GM18858 (cell line): ENCODE data around the gene ESR2.
"Not testable (repeated sequence)": the region's sequence is repeated elsewhere in the genome, so short reads cannot be mapped to it uniquely, and the experiment has no call there.

Experiments used
- ATAC-seq: cut with Tn5 transposase; IDR thresholded peaks from one replicate; pipeline ENCODE4 v1.9.1; 2021; ENCODE audit not compliant: unreplicated experiment

The ESR2 gene

GRCh38 chr14:64158608-64159007 lies 135.6 kb downstream of the ESR2 start:
- no peak for ATAC-seq

DNA sequence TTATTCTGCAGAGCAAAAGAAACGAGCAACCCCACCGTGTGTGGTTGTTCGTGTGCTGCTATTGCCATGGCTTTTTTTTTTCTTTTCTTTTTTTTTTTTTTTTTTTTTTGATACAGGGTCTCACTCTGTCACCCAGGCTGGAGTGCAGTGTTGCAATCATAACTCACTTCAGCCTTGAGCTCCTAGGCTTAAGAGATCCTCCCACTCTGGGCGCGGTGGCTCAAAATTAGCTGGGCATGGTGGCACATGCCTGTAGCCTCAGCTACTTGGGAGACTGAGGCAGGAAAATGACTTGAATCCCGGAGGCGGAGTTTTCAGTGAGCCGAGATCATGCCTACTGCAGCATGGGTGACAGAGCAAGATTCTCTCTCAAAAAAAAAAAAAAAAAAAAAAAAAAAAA lies 144.2 kb downstream of the ESR2 start:
- no peak for ATAC-seq

- ATAC-seq, result no peak
Measured at GRCh38 chr14:64147126-64147790, 146.9 kb downstream of the ESR2 start.

DNA sequence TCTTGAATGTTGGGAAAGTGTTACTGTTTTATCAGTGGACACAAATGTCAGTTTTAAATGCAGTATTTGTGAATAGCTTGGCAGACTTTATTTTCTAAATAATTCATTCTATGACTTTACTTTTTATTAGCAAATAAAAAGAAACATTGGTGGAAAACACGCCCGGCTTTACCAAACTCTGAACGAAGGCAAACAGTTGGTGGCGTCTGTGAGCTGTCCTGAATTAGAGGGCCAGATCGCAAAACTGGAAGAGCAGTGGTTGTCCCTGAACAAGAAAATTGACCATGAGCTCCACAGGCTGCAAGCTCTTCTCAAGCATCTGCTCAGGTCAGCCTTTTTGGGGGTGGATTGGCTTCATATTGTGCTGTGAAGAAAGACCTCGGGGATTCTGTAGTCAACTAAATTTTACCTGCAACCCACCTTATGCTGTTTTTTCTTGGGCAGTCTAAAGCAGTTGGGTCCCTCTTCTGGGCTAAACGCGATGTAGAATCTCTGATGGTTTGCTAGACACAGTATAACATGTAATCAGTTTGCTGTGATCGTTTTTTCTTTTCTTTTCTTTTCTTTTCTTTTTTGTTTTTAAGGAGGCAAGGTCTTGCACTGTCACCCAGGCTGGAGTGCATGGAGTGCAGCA lies 156.4 kb downstream of the ESR2 start:
- no peak for ATAC-seq

DNA sequence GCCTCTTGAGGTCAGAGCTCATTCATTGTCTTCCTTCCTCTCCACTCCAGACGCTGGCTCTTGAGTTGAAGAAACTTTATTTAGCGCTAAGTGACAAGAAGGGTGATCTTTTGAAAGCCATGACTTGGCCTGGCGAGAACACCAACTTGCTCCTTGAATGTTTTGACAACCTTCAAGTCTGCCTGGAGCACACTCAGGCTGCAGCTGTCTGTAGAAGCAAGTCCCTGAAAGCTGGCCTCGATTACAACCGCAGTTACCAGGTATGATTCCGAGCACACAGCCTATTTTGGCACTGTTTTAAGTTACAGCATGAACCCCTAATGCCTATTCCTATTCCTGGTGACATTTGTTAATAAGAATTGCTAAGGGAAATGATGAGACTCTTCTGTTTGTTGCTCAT lies 167.6 kb downstream of the ESR2 start:
- ATAC-seq, result no peak

- ATAC-seq, result no peak
Measured at GRCh38 chr14:64125270-64125669, 168.9 kb downstream of the ESR2 start.

DNA sequence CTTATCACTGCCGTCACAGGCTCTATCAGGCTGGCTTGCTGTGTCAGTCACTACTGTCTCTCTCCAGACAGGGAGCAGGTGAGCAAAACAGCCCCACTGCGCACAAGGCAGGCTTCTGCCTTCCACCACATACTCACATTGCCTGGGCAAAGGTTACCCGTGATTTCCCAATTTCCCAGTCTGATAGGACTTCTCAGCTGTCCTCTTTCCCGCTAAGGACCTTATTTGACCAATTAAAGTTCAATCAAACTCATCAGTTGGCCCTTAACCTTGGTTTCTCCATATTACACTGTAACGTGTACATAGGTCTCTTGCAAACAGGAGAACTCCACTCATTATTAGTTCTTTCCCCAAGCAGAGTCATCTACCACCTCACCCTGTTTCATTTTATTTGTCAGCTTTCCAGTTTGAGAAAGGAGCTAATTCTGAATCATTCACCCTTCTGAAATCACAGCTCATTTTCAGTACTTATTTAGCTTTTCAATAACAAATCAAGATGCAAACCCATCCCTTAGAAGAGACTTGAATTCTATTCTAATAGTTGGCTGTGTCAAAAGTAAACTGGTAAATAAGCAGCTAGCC lies 170.8 kb downstream of the ESR2 start:
- no peak for ATAC-seq

- ATAC-seq, result no peak
Measured at GRCh38 chr14:64119980-64120379, 174.2 kb downstream of the ESR2 start.

DNA sequence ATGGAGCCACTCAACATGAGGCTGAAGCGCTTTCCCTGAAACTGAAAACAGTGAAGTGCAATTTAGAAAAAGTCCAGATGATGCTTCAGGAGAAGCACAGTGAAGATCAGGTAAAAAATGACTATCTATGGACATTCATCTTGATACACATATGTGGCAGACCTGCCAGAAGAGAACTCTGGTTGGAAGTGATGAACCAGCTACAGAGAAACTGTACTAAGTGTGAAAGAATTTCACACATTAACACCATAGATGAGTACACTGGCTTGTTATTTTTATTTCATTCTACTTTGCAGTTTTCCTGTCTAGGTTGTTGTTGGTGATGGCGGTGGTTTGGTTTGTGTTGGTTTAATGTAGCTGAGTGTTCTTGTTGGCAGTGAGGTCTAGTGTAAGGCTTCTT lies 174.7 kb downstream of the ESR2 start:
- ATAC-seq, result no peak

- ATAC-seq, result no peak
Measured at GRCh38 chr14:64118892-64119291, 175.3 kb downstream of the ESR2 start.

DNA sequence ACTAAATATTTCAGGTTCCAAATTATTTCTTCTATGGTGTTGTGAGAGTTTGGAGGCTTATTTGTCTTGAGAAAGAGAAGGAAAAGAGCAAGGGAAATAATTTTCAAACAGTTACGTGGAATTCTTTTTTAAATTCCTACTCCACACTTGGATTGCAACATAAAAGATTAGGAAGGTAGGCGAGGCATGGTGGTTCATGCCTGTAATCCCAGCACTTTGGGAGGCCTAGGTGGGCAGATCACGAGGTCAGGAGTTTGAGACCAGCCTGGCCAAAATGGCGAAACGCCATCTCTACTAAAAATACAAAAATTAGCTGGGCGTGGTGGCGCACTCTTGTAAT lies 175.8 kb downstream of the ESR2 start:
- ATAC-seq, result not testable (repeated sequence)

GRCh38 chr14:64117671-64118402 lies 176.3 kb downstream of the ESR2 start:
- ATAC-seq, result no peak

- no peak for ATAC-seq
Measured at GRCh38 chr14:64115401-64115800, 178.8 kb downstream of the ESR2 start.

GRCh38 chr14:64114796-64115195 lies 179.4 kb downstream of the ESR2 start:
- ATAC-seq, result no peak

DNA sequence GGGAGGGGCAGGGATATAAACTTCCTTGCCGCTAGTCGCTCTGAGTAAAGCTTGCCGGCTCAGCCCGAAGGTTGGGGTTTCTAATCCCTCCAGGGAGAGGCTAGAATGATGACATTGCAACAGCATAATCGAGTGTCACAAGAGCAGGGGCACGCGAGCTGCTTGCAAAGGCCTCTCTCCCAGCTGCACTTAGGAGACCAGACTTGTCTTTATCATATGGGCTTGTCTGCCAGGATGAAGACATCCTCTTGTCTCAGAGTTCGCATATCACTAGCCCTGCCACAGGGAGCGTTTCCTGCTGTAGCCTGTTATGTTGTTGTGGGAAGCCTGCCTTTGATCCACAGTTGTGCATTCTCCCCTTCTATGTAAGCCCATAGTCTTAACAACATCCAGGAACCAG lies 180.0 kb downstream of the ESR2 start:
- no peak for ATAC-seq

DNA sequence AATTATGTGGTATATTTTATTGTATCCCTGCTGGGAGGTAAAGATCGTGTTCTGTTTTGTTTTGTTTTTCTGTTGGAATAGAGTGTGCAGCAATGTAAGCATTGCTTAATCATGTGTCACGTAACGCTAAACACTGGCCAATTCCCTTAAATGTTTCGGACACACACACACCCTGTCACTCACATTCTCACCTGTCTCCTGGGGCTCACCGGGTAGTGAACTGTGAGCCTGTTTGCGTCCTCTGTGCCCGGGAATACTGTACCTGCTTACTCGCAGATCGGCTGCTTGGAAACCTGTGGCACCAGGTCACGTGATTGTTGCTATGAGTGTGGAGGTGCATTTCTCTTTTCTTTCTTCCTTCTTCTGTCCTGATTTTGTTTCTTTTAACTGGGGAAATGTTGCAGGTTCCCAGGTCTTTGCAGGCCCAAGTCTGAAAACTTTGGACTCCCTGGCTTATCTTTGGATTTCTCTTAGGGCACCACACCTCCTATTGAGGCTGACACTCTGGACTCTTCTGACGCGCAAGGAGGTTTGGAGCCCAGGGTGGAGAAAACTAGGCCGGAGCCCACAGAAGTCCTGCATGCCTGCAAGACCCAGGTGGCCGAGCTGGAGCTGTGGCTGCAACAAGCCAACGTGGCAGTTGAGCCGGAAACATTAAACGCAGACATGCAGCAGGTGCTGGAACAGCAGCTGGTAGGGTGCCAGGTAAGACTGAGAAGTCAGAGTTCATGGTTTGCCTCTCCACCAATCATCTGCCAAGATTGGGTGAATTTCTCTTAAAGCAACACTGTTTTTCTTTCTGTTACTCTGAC lies 181.1 kb downstream of the ESR2 start:
- no peak for ATAC-seq

DNA sequence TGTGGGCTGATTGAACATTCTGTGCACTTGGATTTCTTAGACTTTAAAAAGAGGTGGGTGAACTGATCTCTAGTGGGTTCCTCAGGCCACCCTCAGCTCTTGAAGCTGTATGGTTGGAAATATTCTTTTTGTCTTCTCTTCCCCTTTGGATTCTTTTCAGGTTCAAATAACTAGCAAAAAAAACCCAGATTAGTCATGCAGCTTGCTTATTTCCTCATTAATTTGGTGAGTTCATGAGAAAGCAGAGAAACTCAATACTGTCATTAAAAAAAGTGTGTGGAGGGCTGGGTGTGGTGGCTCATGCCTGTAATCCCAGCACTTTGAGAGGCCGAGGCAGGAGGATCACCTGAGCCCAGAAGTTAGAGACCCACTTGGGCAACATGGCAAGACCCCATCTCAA lies 183.4 kb downstream of the ESR2 start:
- ATAC-seq, result no peak

- no peak for ATAC-seq
Measured at GRCh38 chr14:64109819-64110554, 184.2 kb downstream of the ESR2 start.

DNA sequence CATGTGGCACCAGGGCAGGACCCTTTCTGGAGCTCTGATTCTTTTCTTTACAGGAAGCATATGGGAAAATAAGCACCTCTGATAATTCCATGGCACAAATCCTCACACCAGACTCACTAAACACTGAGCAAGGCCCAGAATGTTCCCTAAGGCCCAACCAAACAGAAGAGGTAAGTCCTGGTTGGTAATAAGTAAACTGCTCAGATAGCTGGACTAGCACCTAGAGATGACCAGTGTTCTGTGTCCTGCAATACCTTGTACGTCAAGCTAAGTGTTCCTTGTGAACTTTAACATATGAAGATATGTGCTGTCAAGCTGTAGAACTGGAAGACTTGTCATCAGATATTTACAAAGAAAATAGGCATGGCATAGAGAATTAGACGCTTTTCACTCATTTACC lies 186.7 kb downstream of the ESR2 start:
- ATAC-seq, result no peak

DNA sequence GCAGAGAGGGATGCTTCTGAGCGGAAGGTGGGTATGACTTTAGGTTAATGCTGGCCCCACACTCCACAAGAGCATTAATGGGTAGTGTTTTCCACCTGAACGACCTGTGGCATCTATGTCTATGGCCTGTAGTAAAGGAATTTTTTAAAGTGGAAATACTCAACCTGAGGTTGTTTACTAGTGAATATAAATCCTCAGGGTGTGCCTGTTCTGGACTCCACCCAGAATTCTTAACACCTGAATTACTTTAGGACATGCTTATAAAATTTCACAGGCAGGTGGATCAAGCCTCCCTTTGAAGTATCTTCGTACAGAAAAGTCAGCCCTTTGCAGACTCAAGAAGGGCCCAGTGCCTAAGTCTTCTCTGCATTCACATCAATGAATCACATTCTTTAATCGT lies 196.1 kb downstream of the ESR2 start:
- no peak for ATAC-seq

GRCh38 chr14:64095620-64096019 lies 198.6 kb downstream of the ESR2 start:
- ATAC-seq, result no peak
